ENCODE measurements around the gene P2RX6. TPM values are rescaled to one million over a fixed set of nuclear protein-coding genes. Genes with fewer than 3 reads are reported as not detected.

Gene P2RX6
- polyA plus RNA-seq, 1 experiment: 2.0 TPM

DNA sequence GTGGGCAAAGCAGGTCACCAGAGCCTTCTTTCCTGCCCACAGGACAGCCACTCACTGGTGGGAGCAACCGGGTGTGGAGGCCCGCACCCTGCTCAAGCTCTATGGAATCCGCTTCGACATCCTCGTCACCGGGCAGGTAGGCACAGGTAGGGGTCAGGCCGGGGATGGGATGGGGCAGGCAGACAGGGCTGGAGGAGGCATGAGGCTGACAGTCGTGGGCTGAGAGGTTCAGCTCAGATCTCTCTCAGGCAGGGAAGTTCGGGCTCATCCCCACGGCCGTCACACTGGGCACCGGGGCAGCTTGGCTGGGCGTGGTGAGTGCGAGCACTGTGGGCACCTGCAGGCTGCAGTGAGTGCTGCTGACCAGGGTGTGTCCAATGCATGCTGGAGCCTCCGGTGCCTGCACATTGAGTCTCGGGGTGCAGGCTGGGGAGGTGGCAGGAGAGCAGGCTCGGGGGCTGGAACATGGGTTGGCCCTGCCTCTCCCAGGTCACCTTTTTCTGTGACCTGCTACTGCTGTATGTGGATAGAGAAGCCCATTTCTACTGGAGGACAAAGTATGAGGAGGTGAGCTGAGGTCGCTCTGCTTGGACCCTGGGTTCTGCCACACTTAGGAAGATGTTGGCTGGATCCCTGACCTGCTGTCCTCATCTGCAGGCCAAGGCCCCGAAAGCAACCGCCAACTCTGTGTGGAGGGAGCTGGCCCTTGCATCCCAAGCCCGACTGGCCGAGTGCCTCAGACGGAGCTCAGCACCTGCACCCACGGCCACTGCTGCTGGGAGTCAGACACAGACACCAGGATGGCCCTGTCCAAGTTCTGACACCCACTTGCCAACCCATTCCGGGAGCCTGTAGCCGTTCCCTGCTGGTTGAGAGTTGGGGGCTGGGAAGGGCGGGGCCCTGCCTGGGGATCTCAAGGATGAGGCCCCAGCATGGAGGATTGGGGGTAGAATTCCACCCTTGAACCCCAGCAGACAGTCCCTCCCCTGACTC is 11.1 kb downstream of the P2RX6 start:
- TF ChIP-seq, protein P1, sequence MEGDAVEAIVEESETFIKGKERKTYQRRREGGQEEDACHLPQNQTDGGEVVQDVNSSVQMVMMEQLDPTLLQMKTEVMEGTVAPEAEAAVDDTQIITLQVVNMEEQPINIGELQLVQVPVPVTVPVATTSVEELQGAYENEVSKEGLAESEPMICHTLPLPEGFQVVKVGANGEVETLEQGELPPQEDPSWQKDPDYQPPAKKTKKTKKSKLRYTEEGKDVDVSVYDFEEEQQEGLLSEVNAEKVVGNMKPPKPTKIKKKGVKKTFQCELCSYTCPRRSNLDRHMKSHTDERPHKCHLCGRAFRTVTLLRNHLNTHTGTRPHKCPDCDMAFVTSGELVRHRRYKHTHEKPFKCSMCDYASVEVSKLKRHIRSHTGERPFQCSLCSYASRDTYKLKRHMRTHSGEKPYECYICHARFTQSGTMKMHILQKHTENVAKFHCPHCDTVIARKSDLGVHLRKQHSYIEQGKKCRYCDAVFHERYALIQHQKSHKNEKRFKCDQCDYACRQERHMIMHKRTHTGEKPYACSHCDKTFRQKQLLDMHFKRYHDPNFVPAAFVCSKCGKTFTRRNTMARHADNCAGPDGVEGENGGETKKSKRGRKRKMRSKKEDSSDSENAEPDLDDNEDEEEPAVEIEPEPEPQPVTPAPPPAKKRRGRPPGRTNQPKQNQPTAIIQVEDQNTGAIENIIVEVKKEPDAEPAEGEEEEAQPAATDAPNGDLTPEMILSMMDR (IDR thresholded peaks at IDR 0.05; ENCODE audit: insufficient read depth, low read depth, low read length): no peak
- 0 out of 2 replicates have a peak, but pooled peaks cover 4% of the 10 kb centered on the region for H3K27me3 ChIP-seq (ENCODE audit: control insufficient read depth, insufficient read depth, low read length)
- no peak for DNase-seq (ENCODE audit: low read depth)

GRCh38 chr22:21026783-21027692 is 12.1 kb downstream of the P2RX6 start:
- ChIA-PET POLR2A (no interaction called here), CTCF (interaction anchor here (1.2 to 1.6 kb wide), 2 partner anchors 10 to 141 kb away, joined by 3 to 4 read pairs; no protein-coding TSS in a partner anchor)
- H3K27me3 ChIP-seq (ENCODE audit: control insufficient read depth, insufficient read depth, low read length): peaks cover 4% of the 10 kb centered on the region; the same call in 1 of the 2 replicates
- DNase-seq (ENCODE audit: low read depth): no peak
- TF ChIP-seq, protein P1 (IDR thresholded peaks at IDR 0.05; ENCODE audit: insufficient read depth, low read depth, low read length): no peak
- H3K4me3 ChIP-seq (ENCODE audit: low read depth, low read length): no peak overlapping the region
- no peaks in the 10 kb centered on the region for H3K36me3 ChIP-seq (ENCODE audit: control insufficient read depth, insufficient read depth, low read length)

More for the DNA sequence above, 11.1 kb downstream of the P2RX6 start:
- no peaks in the 10 kb centered on the region for H3K36me3 ChIP-seq (ENCODE audit: control insufficient read depth, insufficient read depth, low read length)
- ChIA-PET CTCF (no interaction called here), POLR2A (no interaction called here)
- H3K4me3 ChIP-seq (ENCODE audit: low read depth, low read length): no peak overlapping the region

DNA sequence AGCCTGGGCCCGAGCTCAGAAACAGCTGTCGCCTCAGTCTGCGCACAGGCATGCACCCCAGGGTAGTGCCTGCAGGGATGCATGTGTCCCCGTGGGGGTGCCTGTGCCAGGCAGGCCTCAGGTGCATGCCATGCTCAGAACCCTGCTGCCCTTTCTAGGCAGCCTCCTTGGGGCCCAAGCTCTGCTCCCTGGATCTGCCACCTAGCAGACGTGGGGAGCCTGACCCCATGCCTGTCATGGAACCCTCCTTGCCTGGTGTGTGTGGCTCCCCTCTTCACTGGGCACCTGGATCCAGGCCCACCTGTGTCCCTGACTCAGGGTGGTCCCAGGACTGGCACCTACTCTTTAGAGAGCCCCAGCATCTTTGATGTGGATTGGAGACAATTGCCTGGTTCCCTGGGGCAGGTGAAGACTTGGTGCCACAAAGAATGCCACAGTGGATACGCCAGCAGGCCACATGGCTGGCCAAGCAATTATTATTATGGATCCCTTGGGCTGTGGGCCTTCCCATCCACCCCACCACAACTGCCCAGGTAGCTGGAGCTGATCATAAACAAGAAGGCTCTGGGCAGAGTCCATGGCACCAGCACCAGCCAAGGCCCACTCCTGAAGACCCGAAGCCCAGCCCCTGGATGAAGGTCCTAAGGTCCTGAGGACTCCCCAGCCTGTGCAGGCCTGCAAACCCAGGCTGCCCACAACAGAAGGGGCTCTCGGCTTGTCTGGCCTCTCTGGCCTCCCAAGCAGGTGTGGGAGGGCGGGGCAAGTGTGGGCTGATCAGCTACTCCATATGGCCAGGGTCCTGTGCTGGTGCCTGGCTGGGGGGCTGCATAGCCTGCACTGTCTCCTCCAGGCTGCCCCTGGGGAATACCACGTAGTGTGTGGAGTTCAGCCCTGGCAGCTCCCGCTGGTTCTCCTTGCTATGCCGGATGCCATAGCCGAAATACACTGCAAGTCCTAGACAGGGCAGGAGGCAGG is 13.6 kb downstream of the P2RX6 start:
- ChIA-PET POLR2A (no interaction called here), CTCF (interaction anchor here (0.6 to 1.6 kb wide), 4 partner anchors 9 to 143 kb away, joined by 3 to 4 read pairs (median 3); no protein-coding TSS in a partner anchor)
- no peak overlapping the region for H3K4me3 ChIP-seq (ENCODE audit: low read depth, low read length)
- TF ChIP-seq, protein P1 (IDR thresholded peaks at IDR 0.05; ENCODE audit: insufficient read depth, low read depth, low read length): no peak
- H3K36me3 ChIP-seq (ENCODE audit: control insufficient read depth, insufficient read depth, low read length): no peaks in the 10 kb centered on the region
- peaks cover 4% of the 10 kb centered on the region; the same call in 1 of the 2 replicates for H3K27me3 ChIP-seq (ENCODE audit: control insufficient read depth, insufficient read depth, low read length)
- no peak for DNase-seq (ENCODE audit: low read depth)

DNA sequence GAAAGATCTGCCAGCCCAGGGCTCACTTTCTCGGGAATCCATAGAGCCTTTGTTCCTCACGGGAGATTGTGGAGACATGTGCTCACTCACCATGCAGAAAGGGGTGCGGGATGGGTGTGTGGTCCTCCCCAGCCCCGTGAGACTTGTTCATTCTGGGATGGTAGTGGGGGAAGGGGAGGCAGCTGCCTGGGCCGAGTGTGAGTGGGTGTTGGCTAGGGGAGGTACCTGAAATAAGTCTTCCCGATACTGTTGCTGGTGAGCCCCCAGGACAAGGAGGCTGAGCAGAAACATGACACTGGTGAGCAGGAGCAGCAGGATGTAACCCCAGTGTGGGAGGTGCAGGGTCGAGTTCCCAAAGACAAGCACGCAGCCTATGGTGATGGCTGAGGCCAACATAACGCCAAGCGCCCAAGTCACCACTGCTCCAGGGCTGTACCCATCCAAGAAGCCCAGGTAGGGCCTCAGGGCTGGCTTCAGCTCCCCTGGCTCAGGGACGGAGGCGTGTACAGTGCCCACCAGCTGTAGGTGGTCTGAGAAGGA is 14.6 kb downstream of the P2RX6 start:
- no peak overlapping the region for H3K4me3 ChIP-seq (ENCODE audit: low read depth, low read length)
- ChIA-PET POLR2A (interaction anchor here (0.5 kb wide), 1 partner anchor 27 kb away, joined by 3 read pairs; the partner anchor contains the start of gene THAP7), CTCF (interaction anchor here (1.0 kb wide), 1 partner anchor 10 kb away, joined by 3 read pairs; no protein-coding TSS in a partner anchor)
- DNase-seq (ENCODE audit: low read depth): no peak
- TF ChIP-seq, protein P1 (IDR thresholded peaks at IDR 0.05; ENCODE audit: insufficient read depth, low read depth, low read length): no peak
- H3K27me3 ChIP-seq (ENCODE audit: control insufficient read depth, insufficient read depth, low read length): peaks cover 4% of the 10 kb centered on the region; the same call in 1 of the 2 replicates
- H3K36me3 ChIP-seq (ENCODE audit: control insufficient read depth, insufficient read depth, low read length): no peaks in the 10 kb centered on the region
